Lung (tissue), 12 donors: ENCODE results near the gene HNMT. TPM values are rescaled to one million over a fixed set of nuclear protein-coding genes. Genes with fewer than 3 reads are reported as not detected.

Experiments used
- ATAC-seq: fragments of 200-7000 bp; cut with Tn5 transposase; one replicate; pipeline ENCODE4 v1.9.1; 2020; ENCODE audit warnings: moderate number of reproducible peaks; ENCODE audit not compliant: insufficient read depth, low FRiP score
- DNase-seq, 3 donors: peaks; one replicate each; pipeline ENCODE4 v3.0.0-alpha.2; 2013 to 2017
- H3K27ac ChIP-seq, 2 donors: one replicate each; pipeline ENCODE4 v1.5.1; 2013; ENCODE audit warnings: mild to moderate bottlenecking in 2 of 2, moderate library complexity in 2 of 2, control low read depth in 1 of 2, inconsistent platforms in 1 of 2, low read depth in 1 of 2, low read length in 1 of 2
- H3K27me3 ChIP-seq, 3 donors: one replicate each; pipeline ENCODE4 v1.5.1; 2013; ENCODE audit warnings: low read length in 2 of 3; ENCODE audit not compliant: control insufficient read depth in 3 of 3, insufficient read depth in 3 of 3
- H3K36me3 ChIP-seq, 4 donors: one replicate each; pipeline ENCODE4 v1.5.1; 2013; ENCODE audit warnings: low read length in 4 of 4, mild to moderate bottlenecking in 1 of 4, moderate library complexity in 1 of 4; ENCODE audit not compliant: control insufficient read depth in 4 of 4, insufficient read depth in 4 of 4
- H3K4me1 ChIP-seq, 5 donors: one replicate each; pipeline ENCODE4 v1.5.1; 2013; ENCODE audit warnings: low read length in 5 of 5, mild to moderate bottlenecking in 2 of 5, moderate library complexity in 1 of 5; ENCODE audit not compliant: control insufficient read depth in 5 of 5, insufficient read depth in 5 of 5
- H3K4me3 ChIP-seq: one replicate; pipeline ENCODE4 v1.5.1; 2013; ENCODE audit warnings: mild to moderate bottlenecking, control low read depth, moderate library complexity
- H3K9ac ChIP-seq, 2 donors: one replicate each; pipeline ENCODE4 v1.5.1; 2013; ENCODE audit warnings: low read length in 2 of 2, control low read depth in 1 of 2; ENCODE audit not compliant: insufficient read depth in 1 of 2
- H3K9me3 ChIP-seq, 4 donors: one replicate each; pipeline ENCODE4 v1.5.1; 2013; ENCODE audit warnings: low read length in 3 of 4, mild to moderate bottlenecking in 1 of 4, moderate library complexity in 1 of 4; ENCODE audit not compliant: control insufficient read depth in 4 of 4, insufficient read depth in 3 of 4
- CTCF ChIP-seq: IDR thresholded peaks from 2 replicates; pipeline ENCODE4 v1.5.1; 2012; ENCODE audit warnings: mild to moderate bottlenecking; ENCODE audit errors: control extremely low read depth, extremely low read depth
- WGBS, 2 donors: extraction: QIAGEN DNeasy Blood & Tissue Kit; methylation state at CpG; one replicate each; pipeline ENCODE4 v1.1.7; 2013; 5-methylcytosine and 5-hydroxymethylcytosine counted together
- polyA plus RNA-seq, 2 donors: library from polyadenylated mRNA; stranded (reverse); fragments of 200-250 nt; gene quantifications; one replicate each; pipeline ENCODE4 v1.2.1, GENCODE V29; 2013
- total RNA-seq, 2 donors: library from RNA; depleted of rRNA in 1 of 2; stranded (reverse); fragments of >200 nt in 1 of 2; gene quantifications; one replicate each; pipeline ENCODE4 v1.2.1, GENCODE V29; 2014 to 2021
- donor health status: control.
- donor health status: control.
- donor health status: Bipolar disorder and iron deficiency.
- donor health status: healthy.
- donor health status: DM: yes; HTN: yes; CAD: no.

The HNMT gene
- total and polyA plus RNA-seq, 4 donors = 45.9 to 135 (median 77.0) TPM

- H3K9me3 ChIP-seq = no peaks in the 10 kb centered on the region
- DNase-seq (no peak), ATAC-seq (no peak)
- H3K27ac ChIP-seq = no peak overlapping the region
- no peak overlapping the region for H3K4me3 ChIP-seq
- TF ChIP-seq CTCF = no peak
- 93 to 96% methylated on average over 2 of the region's 2 CpGs for WGBS, 2 donors
- peaks cover 0 to 26% (median 13%) of the 10 kb centered on the region in 5 donors for H3K4me1 ChIP-seq
- H3K9ac ChIP-seq = no peak overlapping the region
- H3K36me3 ChIP-seq = no peaks in the 10 kb centered on the region
- no peaks in the 10 kb centered on the region for H3K27me3 ChIP-seq
These were observed 19.0 kb upstream of the HNMT start for GRCh38 chr2:137945229-137945628.

GRCh38 chr2:137946227-137946626 is 18.0 kb upstream of the HNMT start:
- no peak for TF ChIP-seq CTCF
- Histone ChIP-seq H3K27ac (no peak overlapping the region), H3K4me3 (no peak overlapping the region), H3K9me3 (no peaks in the 10 kb centered on the region), H3K27me3 (no peaks in the 10 kb centered on the region), H3K4me1 (peaks cover 0 to 16% (median 5%) of the 10 kb centered on the region in 5 donors), H3K9ac (no peak overlapping the region), H3K36me3 (no peaks in the 10 kb centered on the region)
- ATAC-seq (no peak), DNase-seq (no peak)

GRCh38 chr2:137947032-137947727 is 17.1 kb upstream of the HNMT start:
- H3K9ac ChIP-seq = no peak overlapping the region
- no peak overlapping the region for H3K4me3 ChIP-seq
- no peak for DNase-seq
- no peak for TF ChIP-seq CTCF
- H3K9me3 ChIP-seq = no peaks in the 10 kb centered on the region
- ATAC-seq = no peak
- H3K4me1 ChIP-seq = peaks cover 0 to 11% (median 5%) of the 10 kb centered on the region in 5 donors
- no peak overlapping the region for H3K27ac ChIP-seq
- H3K27me3 ChIP-seq = no peaks in the 10 kb centered on the region
- no peaks in the 10 kb centered on the region for H3K36me3 ChIP-seq
- WGBS, 2 donors = 90 to 92% methylated on average over 3 of the region's 3 CpGs
